Chondrocyte (in vitro differentiated cells): ENCODE results near the gene OR2AJ1. TPM values are rescaled to one million over a fixed set of nuclear protein-coding genes. Genes with fewer than 3 reads are reported as not detected.

Source experiments
- DNase-seq: peaks from one replicate; pipeline ENCODE4 v3.0.0; 2021; ENCODE audit warnings: mixed read lengths, low spot score
- H3K27ac Mint-ChIP-seq: one replicate; pipeline ENCODE4 v1.8.0; 2021; ENCODE audit warnings: mild to moderate bottlenecking, moderate library complexity, mixed read lengths; ENCODE audit not compliant: unreplicated experiment
- H3K27me3 Mint-ChIP-seq: 2 replicates; pipeline ENCODE4 v1.8.0; 2021; ENCODE audit warnings: low read depth, mixed read lengths
- H3K36me3 Mint-ChIP-seq: 2 replicates; pipeline ENCODE4 v1.8.0; 2021; ENCODE audit warnings: low read depth, mixed read lengths
- H3K4me1 Mint-ChIP-seq: 2 replicates; pipeline ENCODE4 v1.8.0; 2021; ENCODE audit warnings: low read depth, mild to moderate bottlenecking, mixed read lengths
- H3K4me3 Mint-ChIP-seq: one replicate; pipeline ENCODE4 v1.8.0; 2021; ENCODE audit warnings: mild to moderate bottlenecking, moderate library complexity, mixed read lengths; ENCODE audit not compliant: unreplicated experiment
- H3K9me3 Mint-ChIP-seq: 2 replicates; pipeline ENCODE4 v1.8.0; 2021; ENCODE audit warnings: low read depth, mixed read lengths
- total RNA-seq: library from RNA; stranded (reverse); gene quantifications from 3 replicates; pipeline ENCODE4 v1.2.1, GENCODE V29; 2021
- TF ChIP-seq, protein P1 (sequence below): fragments of 200-600 bp; sonication (generic); IDR thresholded peaks from 2 replicates; pipeline ENCODE4 v1.5.0; 2021; ENCODE audit warnings: antibody characterized with exemption, mild to moderate bottlenecking, moderate library complexity

OR2AJ1 gene
- total RNA-seq, 1 donor from 2014 or later = not detected

DNA sequence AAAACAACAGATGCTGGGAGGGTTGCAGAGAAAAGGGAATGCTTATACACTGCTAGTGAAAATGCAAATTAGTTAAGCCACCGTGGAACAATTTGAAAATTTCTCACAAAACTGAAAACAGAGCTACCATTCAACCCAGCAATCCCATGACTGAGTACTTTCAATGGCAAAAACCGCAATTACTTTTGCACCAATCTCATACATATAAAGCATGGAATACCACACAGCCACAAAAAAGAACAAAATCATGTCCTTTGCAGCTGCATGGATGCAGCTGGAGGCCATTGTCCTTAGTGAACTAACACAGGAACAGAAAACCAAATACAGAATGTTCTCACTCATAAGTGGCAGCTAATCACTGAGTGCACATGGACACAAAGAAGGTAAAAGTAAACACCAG is 10.9 kb upstream of the OR2AJ1 start:
- Mint-ChIP-seq H3K27ac (no peak overlapping the region), H3K9me3 (peaks cover 33% of the 10 kb centered on the region), H3K36me3 (no peaks in the 10 kb centered on the region), H3K4me3 (no peak overlapping the region), H3K27me3 (no peaks in the 10 kb centered on the region), H3K4me1 (no peaks in the 10 kb centered on the region)
- no peak for DNase-seq
- TF ChIP-seq, protein P1, sequence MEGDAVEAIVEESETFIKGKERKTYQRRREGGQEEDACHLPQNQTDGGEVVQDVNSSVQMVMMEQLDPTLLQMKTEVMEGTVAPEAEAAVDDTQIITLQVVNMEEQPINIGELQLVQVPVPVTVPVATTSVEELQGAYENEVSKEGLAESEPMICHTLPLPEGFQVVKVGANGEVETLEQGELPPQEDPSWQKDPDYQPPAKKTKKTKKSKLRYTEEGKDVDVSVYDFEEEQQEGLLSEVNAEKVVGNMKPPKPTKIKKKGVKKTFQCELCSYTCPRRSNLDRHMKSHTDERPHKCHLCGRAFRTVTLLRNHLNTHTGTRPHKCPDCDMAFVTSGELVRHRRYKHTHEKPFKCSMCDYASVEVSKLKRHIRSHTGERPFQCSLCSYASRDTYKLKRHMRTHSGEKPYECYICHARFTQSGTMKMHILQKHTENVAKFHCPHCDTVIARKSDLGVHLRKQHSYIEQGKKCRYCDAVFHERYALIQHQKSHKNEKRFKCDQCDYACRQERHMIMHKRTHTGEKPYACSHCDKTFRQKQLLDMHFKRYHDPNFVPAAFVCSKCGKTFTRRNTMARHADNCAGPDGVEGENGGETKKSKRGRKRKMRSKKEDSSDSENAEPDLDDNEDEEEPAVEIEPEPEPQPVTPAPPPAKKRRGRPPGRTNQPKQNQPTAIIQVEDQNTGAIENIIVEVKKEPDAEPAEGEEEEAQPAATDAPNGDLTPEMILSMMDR = no peak

DNA sequence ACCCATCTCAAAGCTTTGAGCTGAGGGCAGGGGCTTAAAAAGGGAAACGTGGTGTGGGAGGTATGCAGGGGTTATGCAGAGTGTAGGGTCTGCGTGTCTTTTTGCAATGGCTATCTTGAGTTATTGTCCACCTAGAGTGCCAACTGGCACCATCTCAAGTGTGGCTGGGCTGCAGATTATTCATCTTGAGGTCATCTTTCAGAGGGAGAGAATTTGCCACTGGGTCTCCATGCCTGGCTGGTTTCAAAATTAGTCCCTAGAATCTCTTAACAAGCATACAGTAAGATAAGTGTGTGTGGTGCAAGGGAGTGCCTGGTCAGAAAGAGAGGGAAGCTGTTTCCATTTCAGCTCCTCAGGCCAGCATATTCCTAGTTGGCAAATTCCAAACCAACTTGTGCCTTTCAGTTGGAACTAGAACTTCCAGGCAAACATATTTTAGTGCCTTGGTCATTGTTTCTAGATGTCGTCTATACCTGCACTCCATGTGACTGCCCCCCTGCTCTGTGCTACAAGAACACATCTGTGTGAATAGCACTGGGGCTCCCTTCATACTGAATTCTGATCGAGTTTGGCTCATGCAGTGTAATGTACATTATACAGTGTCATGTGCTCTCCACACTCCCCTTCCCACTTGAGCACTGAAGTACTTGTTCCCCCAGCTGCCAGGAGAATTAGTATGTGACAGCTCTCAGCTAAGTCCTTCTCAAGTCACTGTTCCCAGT is 9.6 kb upstream of the OR2AJ1 start:
- Mint-ChIP-seq H3K4me1 (no peaks in the 10 kb centered on the region), H3K27me3 (no peaks in the 10 kb centered on the region), H3K36me3 (no peaks in the 10 kb centered on the region), H3K27ac (no peak overlapping the region), H3K4me3 (no peak overlapping the region), H3K9me3 (peaks cover 28% of the 10 kb centered on the region)
- no peak for DNase-seq
- TF ChIP-seq, protein P1 = no peak

DNA sequence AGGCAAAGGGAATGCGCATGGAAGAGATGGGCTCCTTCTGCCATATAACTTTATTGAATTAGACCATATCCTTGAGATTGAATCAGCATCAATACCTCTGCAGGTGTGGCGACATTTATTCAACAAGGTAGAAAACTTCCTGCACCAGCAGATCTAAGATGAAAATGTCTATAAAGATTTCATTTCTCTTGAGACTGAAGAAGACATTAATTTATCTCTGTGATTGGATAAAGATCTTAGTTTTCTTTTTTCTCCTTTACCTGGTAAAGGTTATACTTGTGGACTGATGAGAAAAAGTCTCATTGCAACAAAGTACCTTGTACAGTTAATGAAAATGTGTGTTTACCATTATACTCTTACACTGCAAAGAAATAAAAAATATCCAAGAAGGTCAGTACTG is 4.7 kb upstream of the OR2AJ1 start, which contains the start of gene OR2T8:
TSS of gene OR2T8 (plus strand) at position 301 of the 400 bp plus-strand sequence. CDS start 766 bp downstream, outside the sequence.
- DNase-seq = no peak
- H3K4me1 Mint-ChIP-seq = no peaks in the 10 kb centered on the region
- no peak within 1 kb of the TSS for H3K4me3 Mint-ChIP-seq
- H3K27me3 Mint-ChIP-seq = no peaks in the 10 kb centered on the region
- peaks cover 19% of the 10 kb centered on the region for H3K9me3 Mint-ChIP-seq
- H3K36me3 Mint-ChIP-seq = no peaks in the 10 kb centered on the region
- TF ChIP-seq, protein P1 = no peak
- no peak within 1 kb of the TSS for H3K27ac Mint-ChIP-seq

DNA sequence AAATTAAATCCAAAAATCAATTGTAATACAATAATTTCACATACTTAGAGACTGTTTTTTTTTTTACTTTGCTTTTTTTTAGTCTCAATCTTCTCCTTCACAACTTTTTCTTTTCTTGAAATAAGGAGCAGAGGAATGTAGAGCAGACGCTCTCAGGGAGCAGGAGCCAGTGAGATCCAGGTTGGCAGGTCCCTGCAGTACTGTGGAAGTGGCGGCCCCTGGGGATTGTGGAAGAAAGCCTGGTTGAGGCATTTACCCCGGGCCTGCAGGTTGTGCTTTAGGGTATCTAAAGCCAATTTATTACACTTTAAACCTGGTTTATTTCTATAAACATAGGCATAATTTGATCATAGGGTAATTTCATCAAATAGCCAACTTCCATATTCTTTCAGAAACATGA is 748 bp upstream of the OR2AJ1 start:
- peaks cover 17% of the 10 kb centered on the region for H3K9me3 Mint-ChIP-seq
- DNase-seq = no peak
- H3K27ac Mint-ChIP-seq = no peak overlapping the region
- H3K4me3 Mint-ChIP-seq = no peak overlapping the region
- no peaks in the 10 kb centered on the region for H3K27me3 Mint-ChIP-seq
- H3K4me1 Mint-ChIP-seq = no peaks in the 10 kb centered on the region
- TF ChIP-seq, protein P1 = no peak
- H3K36me3 Mint-ChIP-seq = no peaks in the 10 kb centered on the region

DNA sequence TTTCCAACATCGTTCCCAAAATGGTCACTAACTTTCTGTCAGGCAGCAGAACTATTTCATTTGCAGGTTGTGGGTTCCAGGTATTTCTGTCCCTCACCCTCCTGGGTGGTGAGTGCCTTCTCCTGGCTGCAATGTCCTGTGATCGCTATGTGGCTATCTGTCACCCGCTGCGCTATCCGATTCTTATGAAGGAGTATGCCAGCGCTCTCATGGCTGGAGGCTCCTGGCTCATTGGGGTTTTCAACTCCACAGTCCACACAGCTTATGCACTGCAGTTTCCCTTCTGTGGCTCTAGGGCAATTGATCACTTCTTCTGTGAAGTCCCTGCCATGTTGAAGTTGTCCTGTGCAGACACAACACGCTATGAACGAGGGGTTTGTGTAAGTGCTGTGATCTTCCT is 9.3 kb downstream of the OR2AJ1 start:
- no peak overlapping the region for H3K27ac Mint-ChIP-seq
- no peaks in the 10 kb centered on the region for H3K36me3 Mint-ChIP-seq
- peaks cover 13% of the 10 kb centered on the region for H3K9me3 Mint-ChIP-seq
- no peaks in the 10 kb centered on the region for H3K4me1 Mint-ChIP-seq
- H3K4me3 Mint-ChIP-seq = no peak overlapping the region
- TF ChIP-seq, protein P1 = no peak
- H3K27me3 Mint-ChIP-seq = peaks cover 2% of the 10 kb centered on the region
- DNase-seq = no peak
